Panc1 (cell line): Measurements from ENCODE around the gene SMAP1. TPM values are rescaled to one million over a fixed set of nuclear protein-coding genes. Genes with fewer than 3 reads are reported as not detected.

Experiments used
- ATAC-seq: fragments of 200-7000 bp; cut with Tn5 transposase; 2 replicates; pipeline ENCODE4 v1.9.1; 2020; ENCODE audit warnings: mild to moderate bottlenecking, moderate library complexity
- BruUV-seq: library from RNA; stranded (reverse); fragments of 400-500 nt; replicated peaks from 2 replicates; lab custom pipeline; 2021; lab: Mats Ljungman, UMichigan
- CTCF ChIA-PET: fragments of 300-600 bp; sonication (Branson Sonifier 250); formaldehyde crosslinking; loops from one replicate; lab custom pipeline; 2022; ENCODE audit warnings: antibody characterized with exemption; lab: Charles Lee
- POLR2A ChIA-PET: fragments of 300-600 bp; sonication (Branson Sonifier 250); formaldehyde crosslinking; loops from one replicate; lab custom pipeline; 2022; ENCODE audit warnings: antibody characterized with exemption; lab: Charles Lee
- DNase-seq: peaks from one replicate; pipeline ENCODE4 v3.0.0-alpha.2; 2010; ENCODE audit warnings: low read depth, low spot score
- H3K27ac ChIP-seq: 2 replicates; pipeline ENCODE4 v1.5.1; 2011; ENCODE audit warnings: mild to moderate bottlenecking, low read length, inconsistent platforms
- H3K27me3 ChIP-seq: fragments of 200-500 bp; sonication (Bioruptor generic); 2 replicates; pipeline ENCODE4 v1.6.0; 2014; ENCODE audit warnings: low read length, inconsistent platforms; ENCODE audit not compliant: control insufficient read depth, insufficient read depth
- H3K36me3 ChIP-seq: fragments of 200-500 bp; sonication (Bioruptor generic); 2 replicates; pipeline ENCODE4 v1.5.1; 2014; ENCODE audit warnings: inconsistent platforms, mild to moderate bottlenecking, low read length, moderate library complexity; ENCODE audit not compliant: control insufficient read depth, insufficient read depth
- H3K4me1 ChIP-seq: 2 replicates; pipeline ENCODE4 v1.5.1; 2011; ENCODE audit warnings: inconsistent platforms, mild to moderate bottlenecking, low read length, moderate library complexity; ENCODE audit not compliant: control insufficient read depth, insufficient read depth
- H3K4me3 ChIP-seq, 2 experiments: 2 replicates each; pipeline ENCODE4 v1.5.1; 2011 to 2012; ENCODE audit warnings: low read depth in 2 of 2, low read length in 2 of 2, mild to moderate bottlenecking in 2 of 2, inconsistent platforms in 1 of 2, moderate library complexity in 1 of 2
- H3K9me3 ChIP-seq: fragments of 200-500 bp; sonication (Bioruptor generic); 2 replicates; pipeline ENCODE4 v1.5.1; 2014; ENCODE audit warnings: low read depth, mild to moderate bottlenecking, inconsistent platforms, low read length, moderate library complexity; ENCODE audit not compliant: control insufficient read depth, insufficient read depth
- CTCF ChIP-seq: fragments of 450-650 bp; IDR thresholded peaks from 2 replicates; pipeline ENCODE4 v1.5.1; 2017; ENCODE audit warnings: mild to moderate bottlenecking
- POLR2AphosphoS5 ChIP-seq: IDR thresholded peaks from 2 replicates; pipeline ENCODE4 v1.6.1; 2012; ENCODE audit warnings: mild to moderate bottlenecking, low read depth, low read length, moderate library complexity
- REST ChIP-seq, 2 experiments: IDR thresholded peaks; 2 replicates each; pipeline ENCODE4 v1.6.1; 2011 to 2012; ENCODE audit warnings: low read depth in 2 of 2, control low read depth in 1 of 2, low read length in 1 of 2, mild to moderate bottlenecking in 1 of 2, moderate library complexity in 1 of 2; ENCODE audit not compliant: insufficient read depth in 1 of 2
- SIN3A ChIP-seq: IDR thresholded peaks from 2 replicates; pipeline ENCODE4 v1.6.1; 2012; ENCODE audit warnings: low read depth, mild to moderate bottlenecking, low read length, moderate library complexity, borderline replicate concordance; ENCODE audit not compliant: insufficient read depth
- TCF7L2 ChIP-seq: IDR thresholded peaks from 2 replicates; pipeline ENCODE4 v1.6.1; 2011; ENCODE audit warnings: mild to moderate bottlenecking, low read depth, low read length, inconsistent platforms
- in situ Hi-C: cut with HindIII; loops from 2 replicates; pipeline ENCODE4 v1.10.0; 2016; ENCODE audit warnings: low sequenced_read_pairs, low pct_unique_long_range_greater_than_20kb
- intact Hi-C: fragments of 100-400 bp; cut with micrococcal nuclease; formaldehyde crosslinking; loops from one replicate; pipeline ENCODE4 v1.10.0; 2022; ENCODE audit not compliant: unreplicated experiment
- total RNA-seq: library from RNA; stranded (reverse); gene quantifications from one replicate; pipeline ENCODE4 v1.2.1, GENCODE V29; 2021; ENCODE audit not compliant: unreplicated experiment

Gene SMAP1
- total RNA-seq, 1 experiment from 2014 or later: 41.9 TPM

GRCh38 chr6:70843328-70843918 is 175.7 kb downstream of the SMAP1 start:
- ChIA-PET POLR2A (no interaction called here), CTCF (interaction anchor here (0.6 kb wide), 1 partner anchor 88 kb away, joined by 10 read pairs; no protein-coding TSS in a partner anchor)
- Histone ChIP-seq H3K27me3 (no peaks in the 10 kb centered on the region), H3K4me1 (no peaks in the 10 kb centered on the region), H3K27ac (no peak overlapping the region), H3K36me3 (no peaks in the 10 kb centered on the region), H3K4me3 (no peak overlapping the region), H3K9me3 (peaks cover 10% of the 10 kb centered on the region; the same call in 1 of the 2 replicates)
- no TSS peak for BruUV-seq
- ATAC-seq (no peak), DNase-seq (no peak)
- in situ Hi-C loops (no loop called here), intact Hi-C loops (no loop called here)
- TF ChIP-seq TCF7L2: no peak
- peak; percentile 16; the same call in 1 of the 2 replicates for TF ChIP-seq CTCF

GRCh38 chr6:70844301-70844700 is 176.6 kb downstream of the SMAP1 start:
- DNase-seq: no peak
- in situ Hi-C loops (no loop called here), intact Hi-C loops (no loop called here)
- CTCF ChIA-PET: no interaction called here
- peaks cover 10% of the 10 kb centered on the region; the same call in 1 of the 2 replicates for H3K9me3 ChIP-seq
- BruUV-seq: no TSS peak
- TF ChIP-seq SIN3A (no peak), CTCF (no peak), REST (IDR thresholded peaks at IDR 0.05; ENCODE audit: insufficient read depth in 1 of 2, low read depth in 2 of 2, low read length in 1 of 2) (no peak), TCF7L2 (no peak), POLR2AphosphoS5 (no peak)
- no peaks in the 10 kb centered on the region for H3K36me3 ChIP-seq
- H3K4me1 ChIP-seq: no peaks in the 10 kb centered on the region
- no peak for ATAC-seq
- POLR2A ChIA-PET: no interaction called here
- no peak overlapping the region for H3K27ac ChIP-seq
- no peak overlapping the region for H3K4me3 ChIP-seq
- no peaks in the 10 kb centered on the region for H3K27me3 ChIP-seq
